Endometrium (tissue), 2 donors: ENCODE measurements around the gene MRI1.
A peak's percentile ranks its signal among the peaks of the same experiment; 100 is the strongest.
"Not testable (repeated sequence)": the region's sequence is repeated elsewhere in the genome, so short reads cannot be mapped to it uniquely, and the experiment has no call there.

ENCODE experiments used
- FAIRE-seq: peaks from 2 replicates; lab custom pipeline; 2012; peaks lifted over from hg19 to GRCh38; lab: Jason Lieb, UNC
- donor health status: control.
- donor health status: control.

The MRI1 gene

DNA sequence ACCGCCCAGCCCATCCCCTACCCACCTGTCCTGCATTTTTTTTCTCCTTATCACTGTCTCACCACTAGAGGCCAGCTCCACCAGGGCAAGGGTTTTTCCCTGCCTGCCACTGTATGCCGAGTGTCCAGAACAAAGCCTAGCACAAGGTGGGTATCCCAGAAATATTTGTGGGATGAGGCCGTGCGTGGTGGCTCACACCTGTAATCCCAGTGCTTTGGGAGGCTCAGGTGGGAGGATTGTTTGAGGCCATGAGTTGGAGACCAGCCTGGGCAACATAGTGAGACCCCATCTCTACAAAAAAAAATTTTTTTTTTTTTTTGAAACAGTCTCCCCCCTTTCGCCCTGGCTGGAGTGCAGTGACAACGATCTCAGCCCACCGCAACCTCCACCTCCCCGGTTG is 2.9 kb upstream of the MRI1 start:
- no peak for FAIRE-seq

DNA sequence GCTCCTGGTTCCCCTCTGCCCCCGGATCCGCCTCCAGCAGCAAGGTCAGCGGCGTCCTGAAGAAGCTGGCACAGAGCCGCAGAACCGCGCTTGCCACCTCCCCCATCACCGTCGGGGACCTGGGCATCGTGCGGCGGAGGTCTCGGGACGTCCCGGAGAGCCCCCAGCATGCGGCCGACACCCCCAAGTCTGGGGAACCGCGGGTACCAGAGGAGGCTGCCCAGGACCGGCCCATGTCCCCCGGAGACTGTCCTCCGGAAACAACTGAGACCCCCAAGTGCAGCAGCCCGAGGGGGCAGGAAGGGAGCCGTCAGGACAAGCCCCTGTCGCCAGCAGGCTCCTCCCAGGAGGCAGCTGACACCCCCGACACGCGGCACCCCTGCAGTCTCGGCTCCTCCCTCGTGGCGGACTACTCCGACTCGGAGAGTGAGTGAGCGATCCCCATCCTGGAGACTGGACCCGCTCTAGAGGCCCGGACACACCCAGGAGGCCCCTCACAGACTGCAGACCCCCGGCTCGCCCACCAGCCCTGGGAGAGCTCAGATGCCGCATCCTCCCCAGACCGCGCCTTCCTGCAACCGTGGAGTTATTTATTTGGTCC is 1.6 kb upstream of the MRI1 start:
- no peak for FAIRE-seq

DNA sequence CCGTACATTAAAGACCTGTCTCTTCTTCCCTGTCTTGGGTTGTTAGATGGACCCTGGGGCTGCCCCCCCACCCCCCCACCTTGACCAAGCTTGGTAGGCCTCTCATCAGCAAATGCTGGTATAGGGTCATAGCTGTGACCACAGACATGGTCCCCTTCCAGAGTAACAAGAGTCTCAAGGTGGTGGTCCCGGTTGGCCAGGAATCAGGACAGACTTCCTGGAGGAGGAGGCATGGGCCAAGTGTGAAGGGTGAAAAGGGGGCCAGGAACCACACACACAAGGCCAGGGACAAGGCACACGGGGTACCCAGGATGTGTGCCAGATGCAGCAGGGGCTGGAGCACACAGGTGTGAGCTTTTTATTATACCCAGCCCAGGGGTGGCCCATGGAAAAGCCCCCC is 1.1 kb upstream of the MRI1 start:
- FAIRE-seq, result no peak

DNA sequence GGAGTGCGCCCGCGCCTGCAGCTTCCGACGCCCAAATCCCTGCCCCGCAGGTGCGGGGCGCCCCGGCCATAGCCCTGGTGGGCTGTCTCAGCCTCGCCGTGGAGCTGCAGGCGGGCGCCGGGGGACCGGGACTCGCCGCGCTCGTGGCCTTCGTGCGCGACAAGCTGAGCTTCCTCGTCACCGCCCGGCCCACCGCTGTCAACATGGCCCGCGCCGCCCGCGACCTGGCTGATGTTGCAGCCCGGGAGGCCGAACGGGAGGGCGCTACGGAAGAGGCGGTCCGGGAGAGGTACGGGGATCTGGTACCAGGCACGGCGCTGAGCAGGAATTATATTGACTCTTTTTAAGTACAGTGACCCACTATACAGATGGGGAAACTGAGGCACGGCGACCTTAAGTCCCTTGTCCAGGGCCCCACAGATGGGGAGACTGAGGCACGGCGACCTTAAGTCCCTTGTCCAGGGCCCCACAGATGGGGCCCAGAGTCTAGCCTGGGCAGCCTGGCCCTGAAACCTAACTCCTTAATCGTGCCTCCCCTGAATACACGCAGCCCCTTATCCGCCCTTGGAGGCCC is 586 bp downstream of the MRI1 start:
- no peak for FAIRE-seq

DNA sequence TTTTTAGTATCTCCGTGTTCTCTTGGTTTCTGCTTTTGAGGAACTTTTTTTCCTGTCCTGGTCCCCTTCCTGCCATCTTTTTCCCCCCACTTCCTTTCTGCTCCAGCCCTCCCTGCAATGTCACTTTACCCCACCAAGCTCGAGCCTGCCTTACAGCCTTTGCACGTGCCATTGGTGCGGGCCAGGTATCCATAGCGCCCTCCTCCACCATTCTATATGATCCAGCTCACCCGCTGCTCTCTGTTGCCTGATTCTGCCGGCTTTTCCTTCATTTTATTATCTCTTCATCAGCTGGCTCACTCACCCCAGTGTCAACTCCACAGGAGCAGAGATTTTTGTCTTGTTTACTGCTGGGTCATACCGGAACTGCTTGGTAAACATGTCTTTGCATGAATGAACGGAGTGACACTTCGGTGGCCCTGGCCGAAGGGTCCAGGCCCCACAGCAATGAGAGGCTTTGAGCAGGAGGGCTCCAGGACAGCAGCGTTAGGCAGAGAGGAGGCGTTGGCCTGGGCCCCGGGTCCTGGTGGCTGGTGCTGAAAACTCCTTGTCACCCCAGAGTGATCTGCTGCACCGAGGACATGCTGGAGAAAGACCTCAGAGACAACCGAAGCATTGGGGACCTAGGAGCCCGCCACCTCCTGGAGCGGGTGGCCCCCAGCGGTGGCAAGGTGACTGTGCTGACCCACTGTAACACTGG is 1.2 kb downstream of the MRI1 start:
- no peak for FAIRE-seq

DNA sequence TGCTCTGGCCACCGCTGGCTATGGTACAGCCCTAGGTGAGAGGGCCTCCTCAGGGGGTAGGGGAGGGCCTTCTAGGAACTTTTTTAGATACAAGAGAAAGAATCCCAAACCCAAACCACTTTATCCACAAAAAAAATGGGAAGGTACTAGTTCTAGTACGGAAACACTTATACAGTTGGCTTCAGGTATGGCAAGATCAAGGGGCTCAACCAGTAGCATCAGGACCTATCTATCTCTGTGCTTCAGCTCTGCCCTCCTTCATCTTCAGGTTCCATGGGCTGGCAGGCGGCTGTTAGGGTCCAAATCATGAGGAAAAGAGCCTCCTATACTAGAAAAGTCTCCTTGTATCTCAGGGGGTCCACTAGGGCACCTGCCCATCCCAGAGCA is 1.8 kb downstream of the MRI1 start:
- FAIRE-seq, result no peak

DNA sequence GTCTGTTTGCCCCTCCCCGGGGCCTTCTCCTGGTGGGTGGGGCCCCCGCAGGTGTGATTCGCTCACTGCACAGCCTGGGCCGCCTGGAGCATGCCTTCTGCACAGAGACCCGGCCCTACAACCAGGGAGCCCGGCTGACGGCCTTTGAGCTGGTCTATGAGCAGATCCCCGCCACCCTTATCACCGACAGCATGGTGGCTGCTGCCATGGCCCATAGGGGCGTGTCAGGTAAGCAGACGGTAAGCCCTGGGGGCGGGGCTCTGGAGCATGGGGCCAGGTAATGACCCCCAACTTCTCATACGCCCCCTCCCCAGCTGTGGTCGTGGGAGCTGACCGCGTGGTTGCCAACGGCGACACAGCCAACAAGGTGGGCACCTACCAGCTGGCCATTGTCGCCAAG is 4.2 kb downstream of the MRI1 start:
- no peak for FAIRE-seq

DNA sequence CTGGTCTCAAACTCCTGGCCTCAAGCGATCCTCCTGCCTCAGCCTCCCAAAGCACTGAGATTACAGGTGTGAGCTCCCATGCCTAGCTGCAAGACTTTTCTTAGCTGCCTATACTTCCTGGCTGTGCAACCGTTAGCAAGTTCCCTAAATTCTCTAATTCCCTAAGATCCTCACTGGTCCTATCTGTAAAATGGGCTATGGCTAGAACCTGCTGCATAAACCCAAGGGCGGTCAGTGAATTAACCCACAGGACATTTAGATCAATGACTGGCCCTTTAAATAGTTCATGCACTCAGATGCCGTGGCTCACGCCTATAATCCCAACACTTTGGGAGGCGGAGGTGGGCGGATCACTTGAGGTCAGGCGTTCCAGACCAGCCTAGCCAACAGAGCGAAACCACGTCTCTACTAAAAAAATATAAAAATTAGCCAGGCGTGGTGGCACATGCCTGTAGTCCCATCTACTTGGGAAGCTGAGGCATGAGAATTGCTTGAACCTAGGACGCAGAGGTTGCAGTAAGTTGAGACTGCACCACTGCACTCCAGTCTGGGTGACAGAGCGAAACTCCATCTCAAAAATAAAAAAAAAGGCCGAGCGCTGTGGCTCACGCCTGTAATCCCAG is 5.8 kb downstream of the MRI1 start:
- no peak for FAIRE-seq

DNA sequence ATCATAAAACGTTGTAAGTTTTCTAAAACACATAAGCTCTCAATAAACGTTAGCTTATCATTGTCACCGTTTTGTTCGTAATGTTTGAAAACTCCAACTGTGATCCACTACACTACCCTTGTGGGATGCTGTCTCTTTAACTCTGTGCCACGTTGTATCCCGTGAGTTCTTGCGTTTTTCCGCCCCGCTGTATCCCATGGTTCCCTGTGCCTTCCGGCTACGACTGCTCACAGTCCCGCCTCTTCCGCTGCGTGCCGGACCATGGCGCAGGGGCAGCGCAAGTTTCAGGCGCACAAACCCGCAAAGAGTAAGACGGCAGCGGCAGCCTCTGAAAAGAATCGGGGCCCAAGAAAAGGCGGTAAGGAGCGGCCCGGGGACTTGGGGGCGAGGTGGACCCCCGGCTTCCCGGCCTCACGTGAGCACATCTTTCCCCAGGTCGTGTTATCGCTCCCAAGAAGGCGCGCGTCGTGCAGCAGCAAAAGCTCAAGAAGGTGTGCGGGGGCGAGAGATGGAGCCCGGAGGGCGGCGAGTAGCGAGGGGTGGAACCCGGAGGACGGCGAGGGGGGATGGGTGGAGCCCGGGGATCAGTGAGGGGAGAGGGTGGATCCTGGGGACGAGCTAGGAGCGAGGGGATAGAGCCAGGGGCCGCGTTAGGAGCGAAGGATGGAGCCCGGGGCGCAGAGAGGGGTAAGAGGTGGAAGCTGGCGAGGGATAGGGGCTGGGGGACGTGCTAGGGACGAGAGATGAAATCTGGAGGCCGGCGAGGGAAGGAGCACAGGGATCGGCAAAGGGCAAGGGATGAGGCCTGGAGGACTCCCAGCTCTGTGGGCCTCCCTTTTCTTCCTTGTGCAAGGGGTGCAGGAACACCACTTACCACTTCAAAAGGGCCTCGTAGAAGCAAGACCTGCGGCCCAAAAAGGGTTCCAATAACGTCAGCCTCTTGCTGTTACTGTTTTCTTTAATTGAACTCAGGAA is 10.2 kb downstream of the MRI1 start, which contains the start of gene C19orf53:
TSS of gene C19orf53 (plus strand) at position 240 of the 975 bp plus-strand sequence. CDS start at position 262, 22 bp downstream.
- peak; percentile 83 for FAIRE-seq

DNA sequence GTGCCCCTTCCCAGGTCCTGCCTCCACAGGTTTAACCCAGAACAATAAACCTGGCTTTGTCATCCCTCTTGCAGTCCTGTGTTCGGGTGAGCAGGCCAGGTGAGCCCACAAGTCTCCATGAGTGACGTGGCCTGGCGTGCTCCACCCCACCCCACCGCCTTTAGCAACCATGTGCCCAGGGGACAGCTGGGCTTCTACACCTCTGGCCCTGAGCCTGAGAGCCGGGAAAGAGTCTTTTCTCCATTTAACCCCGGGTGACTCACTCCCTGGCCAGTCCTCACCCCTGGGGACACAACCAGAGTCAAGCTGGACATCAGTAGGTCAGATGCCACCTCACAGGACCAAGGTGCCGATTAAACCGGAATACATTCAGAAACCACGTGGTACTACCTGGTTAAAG is 14.1 kb downstream of the MRI1 start:
- FAIRE-seq, result no peak

DNA sequence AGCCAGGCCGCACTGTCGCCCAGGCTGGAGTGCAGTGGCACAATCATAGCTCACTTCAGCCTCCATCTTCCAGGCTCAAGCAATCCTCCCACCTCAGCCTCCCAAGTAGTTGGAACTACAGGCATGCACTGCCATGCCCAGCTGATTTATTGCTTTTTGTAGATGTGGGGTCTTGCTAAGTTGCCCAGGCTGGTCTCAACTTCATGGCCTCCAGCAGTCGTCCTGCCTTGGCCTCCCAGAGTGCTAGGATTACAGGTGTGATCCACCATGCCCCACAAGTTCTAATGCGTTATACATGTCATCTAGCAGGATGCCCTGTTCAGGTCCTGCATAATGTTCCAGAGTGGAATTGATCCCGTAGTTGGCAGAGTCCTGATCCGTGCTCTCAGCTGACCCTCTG is 14.5 kb downstream of the MRI1 start:
- FAIRE-seq, result no peak

DNA sequence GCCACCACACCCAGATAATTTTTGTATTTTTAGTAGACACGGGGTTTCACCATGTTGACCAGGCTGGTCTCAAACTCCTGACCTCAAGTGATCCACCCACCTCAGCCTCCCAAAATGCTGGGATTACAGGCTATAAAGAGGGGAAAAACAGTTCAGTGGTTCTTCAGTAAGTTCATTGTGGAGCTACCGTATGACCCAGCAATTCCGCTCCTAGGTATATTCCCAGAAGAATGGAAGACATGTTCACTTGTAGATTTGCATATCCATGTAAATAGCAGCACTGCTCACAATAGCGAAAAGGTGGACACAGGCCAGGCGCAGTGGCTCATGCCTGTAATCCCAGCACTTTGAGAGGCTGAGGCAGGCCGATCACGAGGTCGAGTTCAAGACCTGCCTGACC is 15.5 kb downstream of the MRI1 start:
- not testable (repeated sequence) for FAIRE-seq

DNA sequence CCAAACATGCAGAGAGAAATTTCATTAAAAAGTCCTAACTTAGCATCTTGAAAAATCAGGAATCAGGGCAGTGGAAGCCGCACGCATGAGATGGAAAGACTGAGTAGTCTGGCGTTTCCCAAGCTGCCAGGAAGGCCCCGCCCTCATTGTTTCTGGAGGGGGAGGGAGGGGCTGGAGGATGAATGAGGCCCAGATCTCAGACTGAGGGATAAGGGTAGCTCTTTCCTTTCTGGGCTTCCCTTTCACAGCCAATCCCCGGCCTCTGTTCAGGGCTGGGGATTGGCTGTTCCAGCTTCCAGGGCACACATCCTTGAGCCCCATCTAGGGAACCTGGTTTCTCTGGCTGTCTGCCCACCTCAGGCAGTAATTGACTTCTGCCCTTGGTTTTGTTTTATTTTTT is 17.2 kb downstream of the MRI1 start:
- peak; percentile 67 for FAIRE-seq

DNA sequence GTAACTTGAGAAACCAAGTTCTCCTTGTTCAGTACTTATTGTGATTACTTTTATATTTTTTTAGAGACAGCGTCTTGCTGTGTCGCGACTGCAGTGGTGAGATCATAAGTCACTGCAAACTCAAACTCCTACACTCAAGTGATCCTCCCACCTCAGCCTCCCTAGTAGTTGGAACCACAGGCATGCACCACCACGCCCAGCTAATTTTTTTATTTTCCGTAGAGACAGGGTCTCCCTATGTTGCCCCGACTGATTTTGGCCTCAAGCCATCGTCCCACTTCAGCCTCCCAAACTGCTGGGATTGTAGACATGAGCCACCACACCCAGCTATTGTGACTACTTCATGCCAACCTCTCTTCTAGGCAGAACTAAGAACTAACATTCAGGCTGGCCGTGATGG is 18.2 kb downstream of the MRI1 start:
- no peak for FAIRE-seq

DNA sequence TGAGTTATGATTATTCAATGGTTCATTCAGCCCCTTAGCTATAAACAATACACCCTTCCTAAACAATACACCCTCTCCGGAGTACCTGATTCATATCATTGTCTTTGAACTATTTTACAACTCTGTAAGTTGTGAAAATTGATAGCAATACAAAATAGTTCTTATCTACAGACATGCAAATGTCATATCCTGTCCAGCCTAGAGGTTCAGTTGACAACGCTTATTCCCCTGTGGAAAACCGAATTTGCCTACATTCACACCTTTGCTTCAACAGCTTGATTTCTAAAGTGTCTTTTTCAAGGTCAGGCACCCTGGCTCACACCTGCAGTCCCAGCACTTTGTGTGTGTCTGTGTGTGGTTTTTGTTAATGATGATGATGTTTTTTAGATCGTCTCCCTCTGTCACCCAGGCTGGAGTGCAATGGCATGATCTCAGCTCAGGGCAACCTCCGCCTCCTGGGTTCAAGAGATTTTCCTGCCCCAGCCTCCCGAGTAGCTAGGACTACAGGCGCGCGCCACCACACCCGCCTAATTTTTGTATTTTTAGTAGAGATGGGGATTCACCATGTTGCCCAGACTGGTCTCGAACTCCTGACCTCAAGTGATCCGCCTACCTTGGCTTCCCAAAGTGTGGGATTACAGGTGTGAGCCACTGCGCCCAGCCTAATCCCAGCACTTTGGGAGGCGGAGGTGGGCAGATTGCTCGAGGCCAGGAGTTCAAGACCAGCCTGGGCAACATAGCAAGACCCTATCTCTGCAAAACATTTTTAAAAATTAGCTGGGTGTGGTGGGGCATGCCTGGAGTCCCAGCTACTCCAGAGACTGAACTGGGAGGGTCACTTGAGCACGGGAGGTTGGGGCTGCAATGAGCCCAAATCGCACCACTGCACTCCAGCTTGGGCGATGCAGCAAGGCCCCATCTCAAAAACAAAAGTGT is 19.5 kb downstream of the MRI1 start:
- no peak for FAIRE-seq

DNA sequence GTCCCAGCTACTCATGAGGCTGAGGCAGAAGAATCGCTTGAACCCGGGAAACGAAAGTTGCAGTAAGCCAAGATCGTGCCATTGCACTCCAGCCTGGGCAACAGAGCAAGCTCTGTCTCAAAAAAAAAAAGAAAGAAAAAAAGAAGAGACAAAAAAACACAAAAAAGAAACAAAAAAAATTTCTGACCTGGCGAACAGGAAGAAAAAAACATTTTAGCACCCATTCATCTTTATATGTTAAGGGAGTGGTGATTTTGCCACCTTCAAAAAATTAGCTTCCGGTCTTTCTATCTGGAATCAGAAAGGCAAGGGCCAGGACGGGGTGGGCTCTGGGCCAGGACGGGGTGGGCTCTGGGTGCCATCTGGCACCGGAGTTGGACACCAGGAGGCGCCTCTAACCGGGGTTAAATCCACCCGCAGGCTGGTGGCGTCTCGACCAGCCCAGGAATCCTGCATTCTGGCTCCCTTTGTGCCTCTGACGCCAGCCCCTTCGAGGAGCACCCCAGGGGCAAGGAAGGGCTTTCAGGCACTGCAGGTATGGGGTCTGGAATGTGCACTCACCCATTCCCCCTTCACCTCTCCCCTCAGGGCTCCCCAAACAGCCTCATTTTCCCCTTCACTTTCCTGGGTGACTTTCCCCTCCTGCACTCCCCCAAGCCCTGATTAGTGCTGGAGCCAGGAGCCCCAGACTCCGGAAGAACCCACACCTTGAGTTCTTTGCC is 20.6 kb downstream of the MRI1 start:
- FAIRE-seq, result no peak

DNA sequence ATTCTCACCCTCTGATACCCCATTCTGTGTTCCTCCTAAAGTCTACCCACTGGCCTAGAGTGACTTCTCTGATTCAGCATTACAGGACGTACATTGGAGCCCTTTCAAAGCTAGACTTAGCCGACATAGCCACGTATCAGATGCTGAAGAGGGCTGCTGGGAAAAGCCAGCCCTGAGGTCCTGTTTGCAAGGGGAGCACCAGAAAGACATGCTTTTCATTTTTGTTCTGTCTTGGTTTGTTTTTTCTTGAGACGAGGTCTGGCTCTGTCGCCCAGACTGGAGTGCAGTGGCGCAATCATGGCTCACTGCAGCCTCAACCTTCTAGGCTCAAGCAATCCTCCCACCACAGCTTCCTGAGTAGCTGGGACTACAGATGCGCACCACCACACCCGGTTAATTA is 24.7 kb downstream of the MRI1 start:
- no peak for FAIRE-seq

DNA sequence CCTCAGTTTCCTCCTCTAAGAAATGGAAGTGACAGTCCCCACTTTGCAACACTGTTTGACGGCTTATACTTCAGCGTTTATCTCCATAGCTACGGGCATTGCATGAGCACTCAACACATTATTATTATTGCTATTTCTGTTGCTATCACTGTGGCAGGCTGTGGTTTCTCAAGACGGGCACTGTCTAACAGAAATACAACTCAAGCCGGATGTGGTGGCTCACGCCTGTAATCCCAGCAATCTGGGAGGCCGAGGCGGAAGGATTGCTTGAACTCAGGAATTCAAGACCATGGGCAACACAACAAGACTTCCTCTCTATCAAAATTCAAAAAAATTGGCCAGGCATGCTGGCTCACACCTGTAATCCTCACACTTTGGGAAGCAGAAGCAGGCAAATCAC is 26.0 kb downstream of the MRI1 start:
- no peak for FAIRE-seq

DNA sequence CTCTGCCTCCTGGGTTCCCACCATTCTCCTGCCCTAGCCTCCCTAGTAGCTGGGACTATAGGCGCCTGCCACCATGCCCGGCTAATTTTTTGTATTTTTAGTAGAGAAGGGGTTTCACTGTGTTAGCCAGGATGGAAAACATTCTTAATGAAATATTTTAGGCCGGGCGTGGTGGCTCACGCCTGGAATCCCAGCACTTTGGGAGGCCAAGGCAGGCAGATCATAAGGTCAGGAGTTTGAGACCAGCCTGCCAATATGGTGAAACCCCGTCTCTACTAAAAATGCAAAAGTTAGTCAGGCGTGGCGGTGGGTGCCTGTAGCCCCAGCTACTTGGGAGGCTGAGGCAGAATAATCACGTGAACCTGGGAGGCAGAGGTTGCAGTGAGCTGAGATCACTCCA is 29.0 kb downstream of the MRI1 start:
- FAIRE-seq, result not testable (repeated sequence)

DNA sequence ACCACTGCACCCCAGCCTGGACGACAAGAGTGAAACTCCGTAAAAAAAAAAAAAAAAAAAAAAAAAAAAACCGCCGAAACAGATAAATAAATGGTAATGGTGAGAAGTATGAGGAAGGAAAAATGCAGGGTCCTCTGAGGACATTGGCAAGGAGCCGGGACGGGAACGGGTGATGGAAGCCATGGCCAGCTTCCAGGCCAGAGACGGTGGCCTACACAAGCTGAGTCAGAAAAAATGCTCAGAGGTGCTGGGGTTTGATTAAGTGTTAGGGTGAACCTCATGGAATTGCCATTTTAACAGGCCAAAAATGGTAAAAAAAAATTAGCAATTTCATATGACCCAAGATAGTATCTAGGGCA is 30.1 kb downstream of the MRI1 start:
- peak; percentile 43 for FAIRE-seq
